Ishikawa (cell line): ENCODE data around the gene FCN2.

Experiments
- CEBPB ChIP-seq: IDR thresholded peaks from 2 replicates; pipeline ENCODE4 v1.6.1; 2012
- CREB1 ChIP-seq: IDR thresholded peaks from 2 replicates; pipeline ENCODE4 v1.6.1; 2012; ENCODE audit warnings: low read depth
- EGR1 ChIP-seq: IDR thresholded peaks from 2 replicates; pipeline ENCODE4 v1.6.1; 2012
- EP300 ChIP-seq: IDR thresholded peaks from 2 replicates; pipeline ENCODE4 v1.6.1; 2012; ENCODE audit warnings: borderline replicate concordance
- FOXM1 ChIP-seq: IDR thresholded peaks from 2 replicates; pipeline ENCODE4 v1.6.1; 2012; ENCODE audit warnings: low read depth, borderline replicate concordance
- MAX ChIP-seq: IDR thresholded peaks from 2 replicates; pipeline ENCODE4 v1.6.1; 2012
- NFIC ChIP-seq: IDR thresholded peaks from 2 replicates; pipeline ENCODE4 v1.6.1; 2012
- RAD21 ChIP-seq: IDR thresholded peaks from 2 replicates; pipeline ENCODE4 v1.6.1; 2012; ENCODE audit warnings: low read depth
- REST ChIP-seq: IDR thresholded peaks from 2 replicates; pipeline ENCODE4 v1.6.1; 2012; ENCODE audit warnings: low read depth, mild to moderate bottlenecking
- TAF1 ChIP-seq: IDR thresholded peaks from 2 replicates; pipeline ENCODE4 v1.6.1; 2012; ENCODE audit warnings: low read depth, mild to moderate bottlenecking
- TCF12 ChIP-seq: IDR thresholded peaks from 2 replicates; pipeline ENCODE4 v1.6.1; 2012; ENCODE audit warnings: low read depth
- TEAD4 ChIP-seq: IDR thresholded peaks from 2 replicates; pipeline ENCODE4 v1.6.1; 2012
- USF1 ChIP-seq: IDR thresholded peaks from 2 replicates; pipeline ENCODE4 v1.6.1; 2012
- YY1 ChIP-seq: IDR thresholded peaks from 2 replicates; pipeline ENCODE4 v1.6.1; 2012; ENCODE audit warnings: low read depth
- ZBTB7A ChIP-seq: IDR thresholded peaks from 2 replicates; pipeline ENCODE4 v1.6.1; 2012; ENCODE audit warnings: low read depth

FCN2 gene

GRCh38 chr9:134871697-134872340, 8.8 kb upstream of the FCN2 start:
- TF ChIP-seq FOXM1 = no peak
- TF ChIP-seq REST = no peak
- TF ChIP-seq RAD21 = no peak
- TF ChIP-seq TCF12 = no peak
- TF ChIP-seq MAX = no peak
- no peak for TF ChIP-seq TEAD4
- TF ChIP-seq USF1 = no peak
- TF ChIP-seq TAF1 = no peak
- no peak for TF ChIP-seq EP300
- TF ChIP-seq CEBPB = no peak
- TF ChIP-seq NFIC = no peak
- no peak for TF ChIP-seq YY1
- TF ChIP-seq CREB1 = no peak
- no peak for TF ChIP-seq ZBTB7A
- no peak for TF ChIP-seq EGR1

GRCh38 chr9:134872482-134873231, 8.0 kb upstream of the FCN2 start:
- no peak for TF ChIP-seq RAD21
- no peak for TF ChIP-seq FOXM1
- TF ChIP-seq MAX = no peak
- TF ChIP-seq EGR1 = no peak

GRCh38 chr9:134875371-134875770, 5.2 kb upstream of the FCN2 start:
- TF ChIP-seq ZBTB7A (no peak), REST (no peak), EP300 (no peak), FOXM1 (no peak), USF1 (no peak), EGR1 (no peak), TCF12 (no peak)

- TF ChIP-seq TCF12 = no peak
Observed at GRCh38 chr9:134877541-134877940, 3.1 kb upstream of the FCN2 start.

GRCh38 chr9:134879664-134880483, 736 bp upstream of the FCN2 start:
- TF ChIP-seq TCF12 (no peak), FOXM1 (no peak), CEBPB (no peak), ZBTB7A (no peak), EGR1 (no peak), TEAD4 (no peak), YY1 (no peak), NFIC (no peak), USF1 (no peak), CREB1 (no peak), TAF1 (no peak), MAX (no peak)
